Right lobe of liver (tissue), 4 donors: ENCODE results near the gene PIK3R2.

Source experiments
- CTCF ChIP-seq, 4 donors: fragments of 200-600 bp in 3 of 4; fragments of 450-650 bp in 1 of 4; IDR thresholded peaks; one replicate each; pipeline versions ENCODE4 v1.5.1 to v1.8.0; 2016 to 2022; ENCODE audit warnings: antibody characterized with exemption in 4 of 4, mild to moderate bottlenecking in 2 of 4
- POLR2A ChIP-seq: fragments of 450-650 bp; IDR thresholded peaks from one replicate; pipeline ENCODE4 v1.6.1; 2017; ENCODE audit warnings: antibody characterized with exemption, mild to moderate bottlenecking
- donor health status: DM: no; HTN: no; CAD: no.
- donor health status: DM: no; HTN: no; CAD: no.
- donor health status: DM: no; HTN: yes; CAD: no.

DNA sequence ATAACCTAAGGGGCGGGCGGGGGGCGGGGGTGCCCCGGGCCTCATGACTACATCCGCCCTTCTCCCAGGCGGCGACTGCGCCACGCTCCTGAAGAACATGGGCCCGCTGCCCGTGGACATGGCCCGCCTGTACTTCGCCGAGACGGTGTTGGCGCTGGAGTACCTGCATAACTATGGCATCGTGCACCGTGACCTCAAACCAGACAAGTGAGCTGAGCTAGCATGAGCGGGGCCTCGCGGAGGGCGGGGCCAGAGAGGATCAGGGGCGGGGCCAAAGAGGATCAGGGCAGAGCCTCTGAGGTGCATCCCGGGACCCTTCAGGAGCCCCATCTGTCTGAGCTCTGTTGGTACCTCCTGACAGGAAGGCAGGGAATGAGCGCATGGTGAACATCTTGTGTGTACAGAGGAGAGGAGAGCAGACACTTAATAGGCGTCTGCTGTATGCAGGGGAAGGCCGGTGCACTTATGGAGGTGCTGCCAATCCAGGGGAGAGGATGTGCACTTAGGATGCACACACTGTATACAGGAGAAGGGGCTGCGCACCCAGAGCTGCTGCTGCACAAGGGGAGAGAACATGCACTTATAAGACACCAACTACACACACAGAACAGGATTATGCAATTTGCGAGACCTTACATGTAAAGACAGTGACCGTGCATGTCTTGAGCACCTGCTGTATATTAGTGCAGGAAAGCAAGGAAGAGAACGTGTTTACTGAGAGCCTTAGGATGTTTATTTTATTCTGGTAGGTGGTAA lies 20.9 kb upstream of the PIK3R2 start:
- TF ChIP-seq CTCF (IDR thresholded peaks at IDR 0.05) (no peak), POLR2A (no peak)
